Karpas-422 (cell line): ENCODE results near the gene PTHLH. TPM values are rescaled to one million over a fixed set of nuclear protein-coding genes. Genes with fewer than 3 reads are reported as not detected.

Source experiments
- DNase-seq: peaks from one replicate; pipeline ENCODE4 v3.0.0-alpha.2; 2015
- H2AFZ ChIP-seq: fragments of 200-600 bp; sonication (generic); 2 replicates; pipeline ENCODE4 v1.6.1; 2014; ENCODE audit warnings: antibody characterized with exemption, low read length, mixed read lengths
- H3K27ac ChIP-seq: fragments of 200-600 bp; sonication (generic); 2 replicates; pipeline ENCODE4 v1.5.1; 2014; ENCODE audit warnings: mild to moderate bottlenecking, low read length, moderate library complexity
- H3K27me3 ChIP-seq: fragments of 200-600 bp; sonication (generic); 2 replicates; pipeline ENCODE4 v1.6.1; 2014; ENCODE audit warnings: low read length, mixed read lengths
- H3K36me3 ChIP-seq: fragments of 200-600 bp; sonication (generic); 2 replicates; pipeline ENCODE4 v1.6.1; 2014; ENCODE audit warnings: low read length, mixed read lengths; ENCODE audit not compliant: insufficient read depth
- H3K4me1 ChIP-seq: fragments of 200-600 bp; sonication (generic); 2 replicates; pipeline ENCODE4 v1.6.1; 2014; ENCODE audit warnings: mild to moderate bottlenecking, low read length, mixed read lengths
- H3K4me2 ChIP-seq: fragments of 200-600 bp; sonication (generic); 2 replicates; pipeline ENCODE4 v1.6.1; 2014; ENCODE audit warnings: low read length, low read depth, mild to moderate bottlenecking; ENCODE audit not compliant: poor library complexity, severe bottlenecking
- H3K4me3 ChIP-seq: fragments of 200-600 bp; sonication (generic); 2 replicates; pipeline ENCODE4 v1.5.1; 2014; ENCODE audit warnings: mild to moderate bottlenecking, antibody characterized with exemption, low read length, mixed read lengths
- H3K79me2 ChIP-seq: fragments of 200-600 bp; sonication (generic); 2 replicates; pipeline ENCODE4 v1.6.1; 2014; ENCODE audit warnings: mild to moderate bottlenecking, low read length, mixed read lengths
- H3K9ac ChIP-seq: fragments of 200-600 bp; sonication (generic); 2 replicates; pipeline ENCODE4 v1.6.0; 2014; ENCODE audit warnings: low read length
- H3K9me2 ChIP-seq: fragments of 200-600 bp; sonication (generic), shearing (Covaris generic); replicated peaks from 2 replicates; pipeline ENCODE4 v1.6.0; 2014; ENCODE audit warnings: mild to moderate bottlenecking, low read length, moderate library complexity; ENCODE audit not compliant: insufficient read depth
- H3K9me3 ChIP-seq: fragments of 300-700, 200-600 bp; sonication (generic); 2 replicates; pipeline ENCODE4 v1.6.1; 2014; ENCODE audit warnings: low read length, mixed read lengths
- H4K20me1 ChIP-seq: fragments of 200-600 bp; sonication (generic); 2 replicates; pipeline ENCODE4 v1.6.1; 2014; ENCODE audit warnings: mild to moderate bottlenecking, antibody characterized with exemption, low read length, low read depth; ENCODE audit not compliant: insufficient read depth
- total RNA-seq: library from RNA; depleted of rRNA; stranded (reverse); fragments of >200 nt; shearing (Covaris generic); gene quantifications from 2 replicates; pipeline ENCODE4 v1.2.3, GENCODE V29; 2014; ENCODE audit warnings: low replicate concordance

PTHLH gene
- total RNA-seq, 1 experiment from 2014 or later, result not detected

- Histone ChIP-seq H4K20me1 (no peaks in the 10 kb centered on the region), H3K9me3 (no peaks in the 10 kb centered on the region), H3K27ac (no peak overlapping the region), H3K27me3 (no peaks in the 10 kb centered on the region), H3K9ac (no peak overlapping the region), H3K9me2 (no peaks in the 10 kb centered on the region), H3K4me3 (no peak overlapping the region), H3K36me3 (no peaks in the 10 kb centered on the region), H3K4me2 (no peak overlapping the region), H2AFZ (no peak overlapping the region), H3K79me2 (no peaks in the 10 kb centered on the region), H3K4me1 (no peaks in the 10 kb centered on the region)
- no peak for DNase-seq
Observed at GRCh38 chr12:27999970-28000369, 27.4 kb upstream of the PTHLH start.

GRCh38 chr12:27999521-27999920 lies 27.0 kb upstream of the PTHLH start:
- H3K4me1 ChIP-seq, result no peaks in the 10 kb centered on the region
- DNase-seq, result no peak
- no peaks in the 10 kb centered on the region for H3K27me3 ChIP-seq
- H3K36me3 ChIP-seq, result no peaks in the 10 kb centered on the region
- no peak overlapping the region for H3K9ac ChIP-seq
- H4K20me1 ChIP-seq, result no peaks in the 10 kb centered on the region
- no peaks in the 10 kb centered on the region for H3K79me2 ChIP-seq
- H3K9me3 ChIP-seq, result no peaks in the 10 kb centered on the region
- no peak overlapping the region for H3K4me3 ChIP-seq
- no peak overlapping the region for H3K4me2 ChIP-seq
- H3K9me2 ChIP-seq, result no peaks in the 10 kb centered on the region
- H2AFZ ChIP-seq, result no peak overlapping the region
- H3K27ac ChIP-seq, result no peak overlapping the region

DNA sequence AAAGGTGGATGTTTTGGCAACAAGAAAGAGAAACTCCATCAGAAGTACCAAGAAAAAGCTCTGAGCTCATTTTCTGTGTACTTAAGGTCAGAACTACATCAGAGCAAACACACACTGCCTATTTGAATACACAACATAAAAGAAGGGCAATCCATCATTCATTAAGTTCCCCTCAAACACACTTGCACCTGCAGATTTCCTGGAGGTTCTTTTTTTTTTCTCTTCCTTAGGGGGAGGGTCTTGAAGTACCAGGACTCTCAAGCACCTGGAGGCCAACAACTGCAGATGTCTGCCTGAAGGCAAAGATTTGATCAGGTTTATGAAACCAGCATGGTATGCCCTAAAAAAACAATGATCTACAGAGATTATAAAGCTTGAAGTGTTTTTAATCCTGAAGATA lies 26.1 kb upstream of the PTHLH start:
- Histone ChIP-seq H2AFZ (no peak overlapping the region), H3K27me3 (no peaks in the 10 kb centered on the region), H3K36me3 (no peaks in the 10 kb centered on the region), H4K20me1 (no peaks in the 10 kb centered on the region), H3K4me2 (no peak overlapping the region), H3K9me2 (no peaks in the 10 kb centered on the region), H3K4me3 (no peak overlapping the region), H3K9ac (no peak overlapping the region), H3K4me1 (no peaks in the 10 kb centered on the region), H3K9me3 (no peaks in the 10 kb centered on the region), H3K79me2 (no peaks in the 10 kb centered on the region), H3K27ac (no peak overlapping the region)
- no peak for DNase-seq

DNA sequence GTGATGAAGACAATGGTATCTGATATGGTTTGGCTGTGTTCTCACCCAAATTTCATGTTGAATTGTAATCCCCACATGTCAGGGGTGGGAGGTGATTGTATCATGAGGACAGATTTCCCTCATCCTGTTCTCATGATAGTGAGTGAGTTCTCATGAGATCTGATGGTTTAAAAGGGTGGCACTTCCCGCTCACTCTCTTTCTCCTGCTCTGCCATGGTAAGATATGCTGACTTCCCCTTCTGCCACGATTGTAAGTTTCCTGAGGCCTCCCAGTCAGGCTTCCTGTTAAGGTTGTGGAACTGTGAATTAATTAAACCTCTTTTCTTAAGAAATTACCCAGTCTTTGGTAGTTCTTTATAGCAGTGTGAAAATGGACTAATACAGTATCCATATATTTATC lies 25.6 kb upstream of the PTHLH start:
- H2AFZ ChIP-seq, result no peak overlapping the region
- H3K36me3 ChIP-seq, result no peaks in the 10 kb centered on the region
- H3K4me3 ChIP-seq, result no peak overlapping the region
- H3K9ac ChIP-seq, result no peak overlapping the region
- no peaks in the 10 kb centered on the region for H3K27me3 ChIP-seq
- H3K27ac ChIP-seq, result no peak overlapping the region
- no peaks in the 10 kb centered on the region for H4K20me1 ChIP-seq
- H3K4me1 ChIP-seq, result no peaks in the 10 kb centered on the region
- no peaks in the 10 kb centered on the region for H3K79me2 ChIP-seq
- DNase-seq, result no peak
- no peak overlapping the region for H3K4me2 ChIP-seq
- H3K9me3 ChIP-seq, result no peaks in the 10 kb centered on the region
- H3K9me2 ChIP-seq, result no peaks in the 10 kb centered on the region

- H3K4me3 ChIP-seq, result no peak overlapping the region
- H3K9me2 ChIP-seq, result no peaks in the 10 kb centered on the region
- H3K36me3 ChIP-seq, result no peaks in the 10 kb centered on the region
- no peak overlapping the region for H3K4me2 ChIP-seq
- H3K9me3 ChIP-seq, result no peaks in the 10 kb centered on the region
- no peak for DNase-seq
- no peaks in the 10 kb centered on the region for H4K20me1 ChIP-seq
- no peak overlapping the region for H2AFZ ChIP-seq
- no peak overlapping the region for H3K9ac ChIP-seq
- no peaks in the 10 kb centered on the region for H3K27me3 ChIP-seq
- H3K79me2 ChIP-seq, result no peaks in the 10 kb centered on the region
- H3K4me1 ChIP-seq, result no peaks in the 10 kb centered on the region
- H3K27ac ChIP-seq, result no peak overlapping the region
Observed at GRCh38 chr12:27996761-27997160, 24.2 kb upstream of the PTHLH start.

DNA sequence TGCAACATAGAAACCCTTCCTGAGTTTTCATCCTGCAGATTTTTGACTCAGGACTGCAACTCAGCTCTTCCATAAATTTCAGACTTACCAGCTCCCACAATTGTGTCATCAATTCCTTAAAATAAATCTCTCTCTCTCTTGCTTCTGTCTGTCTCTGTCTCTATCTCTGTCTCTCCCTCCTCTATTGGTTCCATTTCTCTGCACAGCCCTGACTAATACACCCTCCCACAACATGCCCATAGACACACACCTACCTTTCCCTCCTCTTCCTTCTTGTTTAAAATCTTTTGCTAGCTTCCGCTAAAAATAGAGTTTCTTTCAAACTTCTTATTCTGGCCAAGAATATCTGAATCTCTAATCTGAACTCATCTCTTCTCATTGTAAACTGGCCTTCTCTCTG lies 22.9 kb upstream of the PTHLH start:
- no peak overlapping the region for H3K9ac ChIP-seq
- DNase-seq, result no peak
- H3K4me2 ChIP-seq, result no peak overlapping the region
- no peaks in the 10 kb centered on the region for H4K20me1 ChIP-seq
- H3K36me3 ChIP-seq, result no peaks in the 10 kb centered on the region
- no peak overlapping the region for H2AFZ ChIP-seq
- H3K9me3 ChIP-seq, result no peaks in the 10 kb centered on the region
- no peaks in the 10 kb centered on the region for H3K9me2 ChIP-seq
- H3K27ac ChIP-seq, result no peak overlapping the region
- H3K27me3 ChIP-seq, result no peaks in the 10 kb centered on the region
- no peak overlapping the region for H3K4me3 ChIP-seq
- no peaks in the 10 kb centered on the region for H3K79me2 ChIP-seq
- no peaks in the 10 kb centered on the region for H3K4me1 ChIP-seq

GRCh38 chr12:27988594-27989233 lies 16.2 kb upstream of the PTHLH start:
- no peak overlapping the region for H3K4me3 ChIP-seq
- DNase-seq, result no peak
- no peak overlapping the region for H3K4me2 ChIP-seq
- no peaks in the 10 kb centered on the region for H3K9me2 ChIP-seq
- H3K27me3 ChIP-seq, result no peaks in the 10 kb centered on the region
- no peaks in the 10 kb centered on the region for H3K79me2 ChIP-seq
- no peak overlapping the region for H2AFZ ChIP-seq
- H3K9me3 ChIP-seq, result no peaks in the 10 kb centered on the region
- no peaks in the 10 kb centered on the region for H3K36me3 ChIP-seq
- H3K4me1 ChIP-seq, result no peaks in the 10 kb centered on the region
- no peaks in the 10 kb centered on the region for H4K20me1 ChIP-seq
- no peak overlapping the region for H3K9ac ChIP-seq
- no peak overlapping the region for H3K27ac ChIP-seq

DNA sequence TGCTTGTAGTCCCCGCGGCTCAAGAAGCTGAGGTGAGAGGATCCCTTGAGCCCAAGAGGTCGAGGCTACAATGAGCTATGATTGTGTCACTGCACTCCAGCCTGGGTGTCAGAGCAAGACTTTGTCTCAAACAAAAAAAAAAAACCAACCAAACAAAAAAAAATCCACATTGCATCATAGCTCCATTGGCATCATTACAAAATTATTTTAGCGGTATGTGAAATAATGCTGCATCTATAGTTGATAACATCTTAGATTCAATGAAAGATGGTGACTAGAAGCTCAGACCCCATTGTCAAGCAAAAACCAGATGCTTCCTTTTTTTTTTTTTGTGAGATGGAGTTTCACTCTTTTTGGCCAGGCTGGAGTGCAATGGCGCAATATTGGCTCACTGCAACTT lies 14.8 kb upstream of the PTHLH start:
- no peak overlapping the region for H3K27ac ChIP-seq
- no peaks in the 10 kb centered on the region for H3K9me2 ChIP-seq
- H3K4me3 ChIP-seq, result no peak overlapping the region
- H3K79me2 ChIP-seq, result no peaks in the 10 kb centered on the region
- no peaks in the 10 kb centered on the region for H4K20me1 ChIP-seq
- no peaks in the 10 kb centered on the region for H3K36me3 ChIP-seq
- no peaks in the 10 kb centered on the region for H3K4me1 ChIP-seq
- no peak overlapping the region for H3K4me2 ChIP-seq
- no peaks in the 10 kb centered on the region for H3K27me3 ChIP-seq
- DNase-seq, result no peak
- H3K9ac ChIP-seq, result no peak overlapping the region
- no peak overlapping the region for H2AFZ ChIP-seq
- no peaks in the 10 kb centered on the region for H3K9me3 ChIP-seq

DNA sequence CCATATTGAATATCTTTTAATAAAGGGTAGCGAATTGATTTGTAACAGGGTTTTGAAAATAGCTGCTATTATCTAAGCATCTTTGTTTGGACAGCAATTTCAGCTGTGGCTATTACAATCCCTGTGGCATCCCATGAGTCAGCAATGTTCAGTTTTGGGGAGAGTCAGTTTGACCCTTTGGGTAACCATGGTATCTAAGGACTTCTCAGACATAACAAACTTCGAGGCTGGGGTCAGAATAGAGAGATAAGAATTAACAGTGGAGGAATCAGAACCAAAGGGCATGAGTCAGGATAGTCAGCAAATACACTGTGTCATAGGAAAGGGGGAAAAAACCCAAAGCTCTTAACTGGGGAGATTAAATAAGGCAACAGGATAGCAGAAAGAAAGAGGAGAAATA lies 11.7 kb upstream of the PTHLH start:
- Histone ChIP-seq H3K4me1 (no peaks in the 10 kb centered on the region), H2AFZ (no peak overlapping the region), H3K79me2 (no peaks in the 10 kb centered on the region), H3K9me3 (no peaks in the 10 kb centered on the region), H3K27me3 (no peaks in the 10 kb centered on the region), H3K9ac (no peak overlapping the region), H3K9me2 (no peaks in the 10 kb centered on the region), H3K4me2 (no peak overlapping the region), H3K36me3 (no peaks in the 10 kb centered on the region), H3K27ac (no peak overlapping the region), H4K20me1 (no peaks in the 10 kb centered on the region), H3K4me3 (no peak overlapping the region)
- no peak for DNase-seq
